NCI-H1092 (cell line): Measurements from ENCODE around the gene TSPEAR.
"Not testable (repeated sequence)": the region's sequence is repeated elsewhere in the genome, so short reads cannot be mapped to it uniquely, and the experiment has no call there.

Experiments used
- DNase-seq: peaks from one replicate; lab custom pipeline; 2025; lab: John Stamatoyannopoulos, UW

Gene TSPEAR

GRCh38 chr21:44702111-44702972 is 9.0 kb downstream of the TSPEAR start:
- DNase-seq = peak; percentile 70

DNA sequence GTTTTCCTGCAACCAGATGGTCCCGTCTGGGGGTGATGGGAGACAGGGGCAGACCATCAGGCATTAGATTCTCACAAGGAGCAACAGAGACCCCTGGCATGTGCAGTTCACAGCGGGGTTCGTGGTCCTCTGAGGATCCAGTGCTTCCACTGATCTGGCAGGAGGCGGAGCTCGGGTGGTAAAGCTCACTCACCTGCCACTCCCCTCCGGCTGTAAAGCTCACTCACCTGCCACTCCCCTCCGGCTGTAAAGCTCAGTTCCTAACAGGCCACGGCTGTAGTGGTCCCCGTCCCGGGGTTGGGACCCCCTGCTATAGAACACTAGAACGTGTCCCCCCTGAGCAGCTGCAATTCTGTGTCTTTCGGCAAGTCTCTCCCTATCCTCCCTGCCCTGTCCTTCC is 9.8 kb downstream of the TSPEAR start:
- DNase-seq = peak; percentile 33

DNA sequence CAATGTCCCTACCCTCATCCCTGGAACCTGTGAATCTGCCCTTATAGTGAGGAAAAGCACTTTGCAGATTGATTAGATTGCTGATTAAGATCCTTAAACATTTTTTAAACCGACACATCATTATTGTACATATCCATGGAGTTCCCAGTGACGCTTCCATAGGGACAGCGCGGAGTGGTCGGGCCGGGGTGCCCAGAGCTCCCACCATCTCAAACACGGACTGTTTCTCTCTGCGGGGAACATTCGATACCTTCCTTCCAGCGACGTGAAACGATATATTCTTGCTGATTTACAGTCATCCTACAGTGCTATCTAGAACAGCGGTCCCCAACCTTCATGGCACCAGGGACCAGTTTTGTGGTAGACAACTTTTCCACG is 10.4 kb downstream of the TSPEAR start:
- no peak for DNase-seq

DNA sequence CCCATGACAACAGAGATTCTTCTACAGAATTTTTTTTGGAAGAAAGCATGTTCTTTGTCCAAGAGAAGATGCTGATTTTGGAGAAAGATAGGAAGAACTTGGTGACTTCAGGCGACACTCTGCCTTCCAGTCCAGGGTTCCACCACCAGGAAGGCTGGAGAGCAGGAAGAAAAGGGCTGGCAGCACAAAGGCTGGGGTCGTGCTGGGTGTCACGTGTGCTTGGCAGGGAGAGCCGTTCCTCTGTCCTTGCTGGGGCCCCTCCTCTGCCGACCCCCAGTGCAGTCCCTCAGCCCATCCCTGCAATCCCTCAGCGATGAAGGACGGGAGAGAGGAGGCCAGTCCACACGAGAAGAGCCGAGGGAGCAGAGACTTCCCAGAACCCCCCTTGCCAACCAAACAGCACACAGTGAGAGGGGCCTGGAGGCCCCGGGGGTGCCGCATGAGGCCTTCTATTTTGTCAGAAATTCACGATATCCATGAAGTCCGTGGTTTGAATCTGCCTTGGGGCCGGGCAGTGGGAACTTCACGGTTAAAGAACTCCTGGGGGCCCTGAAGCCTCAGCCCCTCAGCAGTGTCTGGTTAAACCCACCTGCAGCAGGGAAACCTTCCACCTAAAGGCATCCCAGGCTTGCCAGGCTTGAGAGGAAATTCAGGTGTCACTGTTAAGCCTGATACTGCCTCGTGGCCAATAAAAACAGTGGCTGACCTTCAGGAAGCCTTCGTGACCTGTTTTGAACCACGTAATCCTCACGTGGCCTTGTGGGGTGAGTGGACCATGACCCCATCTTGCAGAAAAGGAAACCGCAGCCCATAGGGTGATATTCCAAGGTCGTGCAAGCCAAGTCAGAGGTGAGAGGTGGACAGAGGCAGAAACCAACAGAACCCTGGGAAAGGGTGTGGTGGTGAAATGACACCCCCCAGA is 11.0 kb downstream of the TSPEAR start:
- DNase-seq = no peak

- no peak for DNase-seq
Observed at GRCh38 chr21:44699502-44700001, 11.8 kb downstream of the TSPEAR start.

- DNase-seq = no peak
Observed at GRCh38 chr21:44697811-44698734, 13.3 kb downstream of the TSPEAR start.

DNA sequence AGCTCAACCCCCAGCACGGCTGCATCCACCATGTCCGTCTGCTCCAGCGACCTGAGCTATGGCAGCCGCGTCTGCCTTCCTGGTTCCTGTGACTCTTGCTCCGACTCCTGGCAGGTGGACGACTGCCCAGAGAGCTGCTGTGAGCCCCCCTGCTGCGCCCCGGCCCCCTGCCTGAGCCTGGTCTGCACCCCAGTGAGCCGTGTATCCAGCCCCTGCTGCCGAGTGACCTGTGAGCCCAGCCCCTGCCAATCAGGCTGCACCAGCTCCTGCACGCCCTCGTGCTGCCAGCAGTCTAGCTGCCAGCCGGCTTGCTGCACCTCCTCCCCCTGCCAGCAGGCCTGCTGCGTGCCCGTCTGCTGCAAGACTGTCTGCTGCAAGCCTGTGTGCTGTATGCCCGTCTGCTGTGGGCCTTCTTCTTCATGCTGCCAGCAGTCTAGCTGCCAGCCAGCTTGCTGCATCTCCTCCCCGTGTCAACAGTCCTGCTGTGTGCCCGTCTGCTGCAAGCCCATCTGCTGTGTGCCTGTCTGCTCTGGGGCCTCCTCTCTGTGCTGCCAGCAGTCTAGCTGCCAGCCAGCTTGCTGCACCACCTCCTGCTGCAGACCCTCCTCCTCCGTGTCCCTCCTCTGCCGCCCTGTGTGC is 14.1 kb downstream of the TSPEAR start, which contains the start of gene KRTAP10-12:
Gene KRTAP10-12, plus strand, starts transcription at position 1 of the 639 bp plus-strand sequence. Its CDS starts 30 bp downstream, at position 31.
- not testable (repeated sequence) for DNase-seq

- DNase-seq = no peak
Observed at GRCh38 chr21:44696572-44696971, 14.8 kb downstream of the TSPEAR start.

DNA sequence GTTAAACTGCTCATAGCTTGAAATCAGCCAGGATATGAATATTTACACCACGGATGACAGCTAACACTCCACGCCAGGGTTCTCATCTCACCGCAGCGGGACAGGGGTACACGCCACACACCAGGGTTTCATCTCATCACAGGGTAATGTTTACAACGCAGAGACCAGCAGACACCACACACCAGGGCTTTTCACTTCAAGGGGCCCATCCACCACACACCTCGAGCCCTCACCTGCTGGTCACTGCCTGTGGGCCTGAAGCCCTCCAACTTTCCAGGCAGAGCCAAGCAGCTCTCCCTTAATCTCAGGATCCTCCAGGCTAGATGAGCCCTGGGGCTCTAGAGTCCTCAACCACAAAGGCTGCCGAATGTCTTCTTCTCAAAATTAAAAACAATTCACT is 15.7 kb downstream of the TSPEAR start:
- no peak for DNase-seq

- no peak for DNase-seq
Observed at GRCh38 chr21:44695184-44695583, 16.2 kb downstream of the TSPEAR start.

DNA sequence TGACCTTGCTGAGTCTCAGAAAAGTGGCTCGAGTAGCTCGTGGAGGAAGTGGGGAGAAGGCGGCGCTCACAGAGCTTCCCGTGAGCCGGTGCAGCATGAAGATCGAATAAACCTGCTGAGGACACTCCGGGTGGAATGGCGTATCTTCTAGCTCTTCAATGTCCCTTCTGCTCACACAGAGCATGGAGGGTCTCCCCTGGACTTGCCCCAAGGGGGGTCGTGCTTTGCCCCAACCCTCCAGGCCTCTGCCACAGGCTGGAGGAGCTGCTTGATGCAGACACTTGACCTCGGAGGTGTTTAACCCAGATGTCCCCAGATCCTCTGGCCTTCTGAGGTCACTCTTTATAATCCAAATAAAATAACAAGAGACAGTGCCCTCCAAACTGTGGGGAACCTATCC is 16.6 kb downstream of the TSPEAR start:
- no peak for DNase-seq

DNA sequence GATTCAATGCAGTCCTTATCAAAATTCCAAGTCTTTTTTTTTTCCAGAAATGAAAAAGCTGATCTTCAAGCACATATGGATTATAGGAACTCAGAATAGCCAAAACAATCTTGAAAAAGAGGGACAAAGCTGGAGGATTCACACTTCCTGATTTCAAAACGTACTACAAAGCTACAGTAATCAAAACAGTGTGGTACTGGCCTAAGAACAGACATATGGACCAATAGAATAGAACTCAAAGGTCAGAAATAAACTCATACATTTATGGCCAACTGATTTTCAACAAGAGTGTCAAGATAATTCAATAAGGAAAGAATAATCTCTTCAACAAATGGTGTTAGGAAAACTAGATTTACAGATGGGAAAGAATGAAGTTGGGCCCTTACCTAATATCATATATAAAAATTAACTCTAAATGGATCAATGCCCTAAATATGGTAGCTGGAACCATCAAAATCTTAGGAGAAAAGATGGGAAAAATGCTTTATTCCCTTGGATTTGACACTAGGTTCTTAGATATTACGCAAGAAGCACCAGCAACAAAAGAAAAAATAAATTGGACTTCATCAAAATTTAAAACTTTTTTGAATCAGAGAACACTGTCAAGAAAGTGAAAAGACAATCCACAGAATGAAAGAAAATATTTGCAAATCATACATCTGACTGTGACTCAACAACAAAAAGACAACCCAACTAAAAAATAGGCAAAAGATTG is 18.4 kb downstream of the TSPEAR start:
- DNase-seq = no peak

GRCh38 chr21:44691686-44692085 is 19.7 kb downstream of the TSPEAR start:
- DNase-seq = no peak

DNA sequence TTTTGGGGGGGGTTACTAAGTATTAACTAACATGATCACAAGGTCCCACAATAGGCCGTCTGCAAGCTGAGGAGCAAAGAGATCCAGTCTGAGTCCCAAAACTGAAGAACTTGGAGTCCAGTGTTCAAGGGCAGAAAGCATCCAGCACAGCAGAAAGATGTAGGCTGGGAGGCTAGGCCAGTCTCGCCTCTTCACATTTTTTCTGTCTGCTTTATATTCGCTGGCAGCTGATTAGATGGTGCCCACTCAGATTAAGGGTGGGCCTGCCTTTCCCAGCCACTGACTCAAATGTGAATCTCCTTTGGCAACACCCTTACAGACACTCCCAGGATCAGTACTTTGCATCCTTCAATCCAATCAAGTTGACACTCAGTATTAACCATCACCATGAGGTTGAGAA is 21.6 kb downstream of the TSPEAR start:
- not testable (repeated sequence) for DNase-seq

- DNase-seq = no peak
Observed at GRCh38 chr21:44687671-44688070, 23.7 kb downstream of the TSPEAR start.

DNA sequence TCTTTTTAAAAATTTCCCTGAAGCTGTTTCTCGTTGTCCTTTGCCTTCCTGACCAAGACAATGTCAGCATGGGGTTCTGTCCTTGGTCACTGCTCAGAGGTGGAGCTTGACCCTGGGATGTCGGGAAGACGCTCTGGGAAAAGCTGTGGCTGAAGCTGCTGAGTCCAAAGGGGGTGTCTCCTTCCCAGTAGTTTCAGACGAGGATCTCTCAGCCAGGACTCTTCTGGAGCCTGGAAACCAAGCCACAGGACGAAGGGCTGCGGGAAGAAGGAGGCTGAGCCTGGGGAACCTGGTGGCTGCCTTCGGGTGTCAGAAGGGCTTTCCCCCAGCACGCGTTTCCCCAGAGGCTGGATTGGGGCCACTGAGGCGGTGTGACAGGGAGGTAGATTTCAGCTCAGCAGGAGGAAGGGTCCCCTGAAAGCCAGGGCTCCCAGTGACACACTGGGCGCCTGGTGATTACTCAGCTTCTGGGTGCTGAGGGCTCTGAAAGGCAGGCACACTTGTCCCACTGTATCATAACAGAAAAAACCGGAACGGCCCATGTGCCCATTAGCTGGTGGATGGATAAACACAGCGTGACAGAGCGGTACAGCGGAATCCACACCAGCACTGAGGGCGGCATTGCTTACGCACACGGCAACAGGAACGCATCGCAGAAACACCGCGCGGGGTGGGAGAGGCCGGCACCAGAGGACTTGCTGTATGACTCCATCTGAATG is 24.4 kb downstream of the TSPEAR start:
- DNase-seq = no peak

GRCh38 chr21:44686000-44686781 is 25.2 kb downstream of the TSPEAR start:
- no peak for DNase-seq

DNA sequence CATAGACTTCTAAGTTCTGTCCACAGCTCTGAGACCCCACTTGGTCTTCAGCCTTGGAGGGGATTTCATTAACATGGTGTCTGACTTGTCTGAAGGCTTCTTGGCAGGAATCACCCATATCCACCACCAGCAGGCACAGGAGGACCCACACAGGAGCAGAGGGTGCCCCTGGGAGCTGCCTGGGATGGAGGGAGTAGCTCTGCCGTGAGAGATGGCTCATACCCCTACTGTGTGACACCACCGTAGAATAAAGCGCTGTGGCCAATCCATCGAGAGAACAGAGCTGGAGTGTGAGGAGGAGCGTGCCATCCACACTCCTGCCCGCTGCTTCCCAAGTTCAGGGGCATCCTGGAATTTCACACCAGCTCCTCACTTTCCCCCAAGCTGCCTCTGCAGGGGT is 26.3 kb downstream of the TSPEAR start:
- not testable (repeated sequence) for DNase-seq

DNA sequence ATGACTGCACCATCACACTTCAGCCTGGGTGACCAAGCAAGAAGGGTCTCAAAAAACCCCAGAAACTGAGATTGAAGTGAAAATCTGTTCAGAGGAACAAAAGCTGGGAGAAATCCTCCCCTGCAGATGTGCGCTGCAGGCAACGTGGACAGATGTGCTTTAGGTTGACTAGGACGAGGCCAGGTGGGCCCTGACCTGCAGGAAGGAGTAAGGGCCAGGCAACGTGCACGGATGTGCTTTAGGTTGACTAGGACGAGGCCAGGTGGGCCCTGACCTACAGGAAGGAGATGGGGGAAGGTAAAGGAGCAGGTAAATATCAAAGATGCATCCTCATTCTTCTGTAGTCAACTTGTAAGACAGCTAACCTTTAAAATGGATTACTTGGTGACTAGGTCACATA is 26.9 kb downstream of the TSPEAR start:
- no peak for DNase-seq
